CD4-positive, alpha-beta T cell treated with Interleukin-17A for 1 hour (primary cell): ENCODE measurements around the gene MAPRE3.

Source experiments
- DNase-seq: peaks from one replicate; pipeline ENCODE4 v3.0.0-alpha.2; 2020

The MAPRE3 gene

DNA sequence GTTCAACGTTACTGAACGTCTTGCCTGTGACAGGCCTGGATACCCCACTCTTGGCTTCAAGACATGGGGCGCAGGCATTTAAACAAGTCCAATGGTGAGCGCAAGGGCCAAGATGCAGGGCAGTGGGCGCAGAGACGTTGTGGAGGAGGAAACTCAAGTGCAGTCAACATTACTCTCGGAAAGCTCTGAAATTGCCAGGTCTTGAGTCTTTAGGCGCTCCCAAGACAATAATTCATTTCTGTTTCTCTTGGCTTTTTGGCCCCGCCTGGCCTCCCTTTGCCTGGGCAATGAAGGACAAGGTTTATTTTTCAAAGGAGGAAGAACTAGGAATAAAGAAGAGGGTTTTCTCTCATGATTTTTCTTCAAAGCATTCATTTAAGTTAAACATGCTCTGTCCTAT lies 49.0 kb downstream of the MAPRE3 start:
- DNase-seq: no peak

DNA sequence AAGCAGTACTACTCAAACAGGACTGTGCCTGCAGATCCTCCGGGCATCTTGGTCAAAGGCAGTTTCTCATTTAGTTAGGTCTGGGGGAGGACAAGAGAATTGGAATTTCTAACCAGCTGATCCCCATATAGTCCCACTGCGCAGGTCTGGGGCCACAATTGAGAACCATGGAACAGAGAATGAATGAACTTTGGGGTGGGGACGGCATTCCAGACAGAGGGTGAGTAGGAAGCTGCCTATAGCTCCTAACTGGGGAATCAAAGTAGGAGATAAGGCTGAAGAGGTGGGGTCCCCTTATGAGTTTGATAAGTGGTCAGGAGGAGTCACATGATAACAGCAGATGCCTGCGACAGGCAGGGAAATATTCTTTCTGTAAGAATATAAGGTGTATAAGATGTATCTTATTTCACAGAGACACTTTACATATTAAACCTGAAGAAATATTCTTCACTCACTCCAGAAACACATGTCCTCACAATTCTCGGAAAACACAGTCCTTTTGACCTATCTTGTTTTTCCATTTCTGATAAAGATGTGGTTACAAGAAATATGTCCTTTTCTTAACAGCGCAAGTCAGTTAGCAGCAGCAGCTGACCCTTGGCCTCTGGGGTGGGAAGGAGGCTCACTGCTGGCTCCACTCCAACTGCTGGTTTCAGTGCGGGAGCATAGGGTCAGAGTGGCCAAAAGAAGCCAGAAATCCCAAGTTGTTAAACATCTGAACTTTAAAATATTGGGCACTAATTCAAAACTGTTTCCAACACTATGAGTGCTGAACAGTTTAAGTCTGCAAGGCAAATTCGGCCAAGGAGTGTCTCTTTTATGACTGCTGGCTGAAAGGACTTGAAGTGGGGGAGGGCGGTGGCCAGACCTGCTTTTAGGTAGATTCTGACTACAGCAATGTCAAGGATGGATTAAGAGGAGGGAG lies 49.8 kb downstream of the MAPRE3 start:
- no peak for DNase-seq

- no peak for DNase-seq
Observed at GRCh38 chr2:27021253-27022049, 51.0 kb downstream of the MAPRE3 start.

DNA sequence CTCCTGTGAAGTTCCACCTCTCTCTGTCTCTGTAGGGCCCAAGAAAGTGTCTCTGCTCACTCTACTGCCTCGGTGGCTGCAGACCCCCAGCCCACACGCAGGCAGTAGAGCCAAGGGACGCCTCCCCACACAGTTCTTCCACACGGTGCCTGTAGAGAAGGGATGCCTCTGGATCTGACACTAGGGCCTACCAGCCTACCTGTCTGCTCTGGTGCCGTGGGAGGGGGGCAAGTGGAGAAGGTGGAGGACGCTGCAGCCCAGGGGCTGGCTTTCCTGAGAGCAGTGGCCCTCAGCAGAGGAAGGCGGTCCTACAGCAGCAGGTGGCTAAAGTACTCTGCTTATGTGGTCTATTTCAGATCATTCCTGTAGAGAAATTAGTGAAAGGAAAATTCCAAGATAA lies 53.3 kb downstream of the MAPRE3 start:
- no peak for DNase-seq

DNA sequence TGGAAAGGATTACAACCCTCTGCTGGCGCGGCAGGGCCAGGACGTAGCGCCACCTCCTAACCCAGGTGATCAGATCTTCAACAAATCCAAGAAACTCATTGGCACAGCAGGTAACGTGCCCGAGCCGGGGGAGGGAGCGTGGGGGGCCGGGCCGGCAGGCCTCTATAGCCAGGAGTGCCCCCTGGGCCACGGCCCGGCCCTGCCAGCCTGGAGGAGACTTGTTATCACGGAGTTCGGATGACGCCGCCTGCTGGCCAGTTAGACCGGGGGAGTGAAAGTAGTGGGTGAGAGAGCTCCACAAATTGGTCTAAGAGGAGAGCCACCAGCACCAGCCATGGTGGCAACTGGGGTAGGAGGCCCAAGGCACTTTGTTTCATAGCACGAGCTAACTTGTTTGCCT lies 53.8 kb downstream of the MAPRE3 start:
- DNase-seq: no peak

DNA sequence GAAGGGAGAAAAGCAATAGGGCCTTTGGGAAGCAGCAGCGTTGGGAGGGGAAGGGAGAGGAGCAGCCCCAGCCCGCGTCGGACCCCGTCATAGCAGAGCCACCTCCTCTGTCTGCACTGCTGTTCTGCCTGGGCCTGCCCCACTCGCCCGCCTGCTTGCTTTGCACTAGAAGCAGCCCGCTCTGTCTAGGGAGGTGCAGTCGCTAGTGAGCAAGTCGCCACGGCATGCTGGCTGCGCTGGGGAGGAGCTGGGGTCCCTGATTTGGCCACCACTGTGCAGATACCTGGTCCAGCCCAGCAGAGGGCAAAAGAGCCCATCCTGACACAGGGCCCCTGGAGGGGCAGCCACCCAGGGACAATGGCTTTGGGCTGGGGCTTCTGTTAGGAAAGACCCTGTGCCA lies 54.4 kb downstream of the MAPRE3 start:
- DNase-seq: no peak

DNA sequence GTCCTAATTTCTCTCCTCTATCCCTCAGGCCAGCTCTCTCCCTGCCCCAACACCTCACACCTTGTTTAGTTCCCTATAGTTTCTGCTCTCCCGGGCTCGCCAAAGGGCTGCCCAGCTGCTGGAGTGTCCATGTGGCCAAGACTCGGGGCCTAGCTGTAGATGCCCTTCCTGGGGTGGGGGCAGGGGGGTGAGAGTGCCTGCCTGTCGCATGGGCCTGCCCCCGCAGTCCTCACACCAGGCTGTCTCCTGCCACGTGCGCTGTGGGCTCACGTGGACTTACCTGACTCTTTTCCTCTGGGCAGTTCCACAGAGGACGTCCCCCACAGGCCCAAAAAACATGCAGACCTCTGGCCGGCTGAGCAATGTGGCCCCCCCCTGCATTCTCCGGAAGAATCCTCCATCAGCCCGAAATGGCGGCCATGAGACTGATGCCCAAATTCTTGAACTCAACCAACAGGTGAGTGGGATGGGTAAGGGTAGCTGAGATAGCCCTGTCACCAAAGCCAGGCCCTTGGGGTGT lies 54.9 kb downstream of the MAPRE3 start:
- DNase-seq: no peak

DNA sequence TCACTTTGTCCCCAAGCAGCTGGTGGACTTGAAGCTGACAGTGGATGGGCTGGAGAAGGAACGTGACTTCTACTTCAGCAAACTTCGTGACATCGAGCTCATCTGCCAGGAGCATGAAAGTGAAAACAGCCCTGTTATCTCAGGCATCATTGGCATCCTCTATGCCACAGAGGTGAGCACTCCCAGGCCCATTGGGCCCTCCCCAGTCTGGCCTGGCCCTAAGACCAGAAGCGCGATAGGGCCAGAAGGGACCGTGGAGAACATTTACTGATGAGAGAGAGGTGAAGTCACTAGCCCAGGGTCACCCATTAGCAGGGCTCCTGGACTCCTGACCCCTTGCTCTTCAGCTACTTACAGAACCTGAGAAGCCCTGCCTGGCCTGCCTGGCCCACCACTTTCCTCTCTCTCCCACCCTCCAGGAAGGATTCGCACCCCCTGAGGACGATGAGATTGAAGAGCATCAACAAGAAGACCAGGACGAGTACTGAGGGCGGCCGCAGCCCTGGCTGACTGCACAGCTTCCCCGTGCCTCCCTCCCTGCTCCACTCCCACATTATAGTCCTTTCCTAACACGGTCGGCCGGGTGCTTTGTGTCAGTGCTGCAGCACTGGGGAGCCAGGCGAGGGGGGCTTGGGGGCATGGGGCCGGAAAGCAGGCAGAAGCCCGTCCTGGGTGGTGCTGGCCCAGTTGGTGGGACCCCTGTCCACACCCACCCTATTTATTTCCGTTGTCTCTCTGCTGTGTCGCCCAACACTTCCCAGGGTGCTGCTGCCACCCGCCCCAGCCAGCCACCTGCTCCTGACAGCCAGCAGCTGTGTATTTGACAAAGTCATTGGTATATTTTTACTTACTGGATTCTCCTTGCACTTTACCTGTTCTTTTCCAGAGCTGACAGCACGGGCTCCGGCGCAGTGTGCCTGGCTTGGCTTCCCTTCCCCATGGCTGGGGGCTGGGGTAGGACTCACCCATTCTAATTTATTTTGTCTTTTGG lies 55.7 kb downstream of the MAPRE3 start:
- DNase-seq: no peak

GRCh38 chr2:27027211-27027651 lies 56.8 kb downstream of the MAPRE3 start:
- DNase-seq: no peak

GRCh38 chr2:27029051-27029450 lies 58.6 kb downstream of the MAPRE3 start:
- DNase-seq: no peak

DNA sequence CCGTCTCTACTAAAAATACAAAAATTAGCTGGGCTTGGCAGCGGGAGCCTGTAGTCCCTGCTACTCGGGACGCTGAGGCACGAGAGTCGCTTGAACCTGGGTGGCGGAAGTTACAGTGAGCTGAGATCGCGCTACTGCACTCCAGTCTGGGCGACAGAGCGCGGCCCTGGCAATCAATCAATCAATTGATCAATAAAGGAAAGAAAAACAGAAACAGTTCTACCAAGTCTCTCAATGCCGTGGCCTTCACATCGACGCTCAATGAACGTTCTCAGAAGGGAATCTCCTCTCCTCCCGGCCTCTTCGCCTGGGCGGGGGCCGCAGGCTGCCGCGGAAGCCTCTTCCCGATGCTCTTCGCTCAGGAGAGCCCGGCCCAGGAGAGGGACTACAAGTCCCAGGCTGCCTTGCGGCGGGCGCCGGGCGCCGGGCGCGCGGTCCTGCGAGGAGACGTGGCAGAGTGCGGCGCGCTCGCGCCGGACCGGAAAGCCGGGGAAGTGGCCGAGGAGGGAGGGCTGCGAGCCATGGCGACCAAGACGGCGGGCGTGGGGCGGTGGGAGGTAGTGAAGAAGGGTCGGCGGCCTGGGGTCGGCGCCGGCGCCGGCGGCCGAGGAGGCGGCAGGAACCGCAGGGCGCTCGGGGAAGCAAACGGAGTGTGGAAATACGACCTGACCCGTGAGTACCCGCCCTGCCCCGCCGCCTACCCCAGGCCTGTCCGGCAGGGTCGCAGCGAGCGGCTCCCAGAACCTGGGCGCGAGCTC lies 62.2 kb downstream of the MAPRE3 start, which contains the start of gene TMEM214:
TMEM214 (plus strand) TSS at position 471 of the 758 bp plus-strand sequence; CDS start at position 522, 51 bp downstream.
- peak; percentile 80 for DNase-seq

DNA sequence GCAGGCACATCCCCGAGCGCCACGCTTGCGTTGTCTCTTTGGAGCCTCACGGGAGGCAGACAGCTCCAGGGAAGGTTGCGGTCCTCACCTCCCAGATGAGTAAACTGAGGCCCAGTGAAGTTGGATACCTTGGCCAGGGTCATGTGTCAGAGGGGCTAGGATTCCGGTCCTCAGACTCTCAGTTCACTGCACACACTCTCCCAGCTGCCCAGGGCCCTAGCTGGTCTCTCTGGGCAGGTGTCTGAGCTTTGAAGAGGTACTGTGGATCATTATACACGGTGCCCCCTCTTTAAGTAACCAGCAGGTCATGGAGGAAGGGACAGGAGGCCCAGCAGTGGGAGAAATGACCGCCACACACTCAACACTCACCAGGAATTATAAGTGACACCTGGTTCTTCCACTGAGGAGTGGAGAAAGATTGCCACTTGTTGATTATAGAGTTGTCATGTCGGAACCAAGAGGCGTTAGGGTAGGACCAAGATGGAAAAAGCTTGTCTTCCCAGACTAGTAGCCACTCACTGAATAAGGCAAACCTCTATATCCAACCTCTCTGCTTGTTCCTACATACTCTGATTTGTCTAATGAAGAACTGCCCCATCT lies 62.9 kb downstream of the MAPRE3 start:
- DNase-seq: peak; percentile 7

GRCh38 chr2:27038012-27038411 lies 67.6 kb downstream of the MAPRE3 start:
- no peak for DNase-seq

DNA sequence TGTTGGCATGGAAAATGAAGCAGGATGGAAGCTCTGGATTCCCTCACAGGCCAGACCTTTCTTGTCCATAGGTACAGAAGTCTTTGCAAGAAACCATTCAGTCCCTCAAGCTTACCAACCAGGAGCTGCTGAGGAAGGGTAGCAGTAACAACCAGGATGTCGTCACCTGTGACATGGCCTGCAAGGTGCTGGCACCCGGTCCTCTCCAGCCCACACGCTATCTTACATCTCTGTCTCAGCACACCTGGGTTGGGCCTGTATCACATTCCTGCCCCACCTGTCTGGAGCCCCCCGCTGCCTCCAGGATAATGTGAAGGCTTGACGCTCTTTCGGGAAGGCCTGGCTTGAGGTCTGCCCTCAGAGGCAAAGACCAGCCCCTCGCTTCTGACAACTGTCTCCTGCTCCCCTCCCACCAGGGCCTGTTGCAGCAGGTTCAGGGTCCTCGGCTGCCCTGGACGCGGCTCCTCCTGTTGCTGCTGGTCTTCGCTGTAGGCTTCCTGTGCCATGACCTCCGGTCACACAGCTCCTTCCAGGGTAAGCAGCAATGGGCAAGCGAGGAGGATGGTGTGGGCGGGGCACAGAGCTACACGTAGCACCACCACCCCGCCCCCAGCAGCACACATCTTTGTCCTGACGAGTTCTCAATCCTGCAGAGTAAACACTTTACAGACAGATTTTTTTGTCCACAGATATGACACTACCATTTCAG lies 68.3 kb downstream of the MAPRE3 start:
- DNase-seq: no peak

- no peak for DNase-seq
Observed at GRCh38 chr2:27039426-27039825, 69.0 kb downstream of the MAPRE3 start.

- DNase-seq: no peak
Observed at GRCh38 chr2:27039871-27040270, 69.4 kb downstream of the MAPRE3 start.

DNA sequence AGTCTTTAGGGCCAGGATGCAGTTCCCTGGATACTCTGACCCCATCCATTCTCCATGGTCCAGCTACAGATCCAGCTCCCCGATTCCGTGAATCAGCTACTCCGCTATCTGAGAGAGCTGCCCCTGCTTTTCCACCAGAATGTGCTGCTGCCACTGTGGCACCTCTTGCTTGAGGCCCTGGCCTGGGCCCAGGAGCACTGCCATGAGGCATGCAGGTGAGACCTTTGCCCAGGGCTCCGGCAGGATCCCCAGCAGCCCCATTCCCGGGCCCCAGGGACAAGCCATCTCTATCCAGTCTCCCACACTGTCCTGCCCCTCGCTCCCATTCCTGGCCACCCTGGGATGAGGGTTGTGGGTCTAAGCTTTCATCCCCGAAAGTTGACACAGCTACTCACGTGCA lies 69.8 kb downstream of the MAPRE3 start:
- DNase-seq: no peak

DNA sequence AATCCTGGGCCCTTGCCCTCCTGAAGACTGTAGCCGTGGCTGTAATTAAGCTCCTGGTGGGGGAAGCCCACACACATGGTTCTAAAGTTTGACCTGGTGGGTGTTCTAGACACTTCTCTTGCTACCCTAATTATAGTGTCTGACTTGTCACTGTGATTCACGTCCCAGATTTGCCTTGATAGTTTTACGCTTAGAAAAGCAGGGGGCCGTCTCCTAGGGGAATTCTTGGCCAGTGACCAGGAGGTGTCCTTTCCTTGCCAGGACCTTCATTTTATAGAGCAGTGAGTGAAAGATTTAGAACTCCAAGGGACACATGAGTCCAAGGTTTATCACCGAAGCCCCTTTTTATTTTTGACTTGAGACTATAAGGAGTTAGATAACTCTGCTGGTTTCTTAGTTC lies 71.3 kb downstream of the MAPRE3 start:
- DNase-seq: no peak

GRCh38 chr2:27042159-27042661 lies 71.8 kb downstream of the MAPRE3 start:
- DNase-seq: no peak

GRCh38 chr2:27042985-27043634 lies 72.7 kb downstream of the MAPRE3 start:
- DNase-seq: no peak
